HEK293 (cell line): ENCODE data around the gene BYSL.

ENCODE experiments used
- CTCF ChIA-PET: fragments of 350-600 bp; formaldehyde crosslinking; extraction: SDS; loops from one replicate; lab custom pipeline; 2021; ENCODE audit warnings: antibody characterized with exemption; lab: Yijun Ruan, JAX
- POLR2A ChIA-PET: fragments of 300-600 bp; formaldehyde crosslinking; extraction: SDS; loops from one replicate; lab custom pipeline; 2020; ENCODE audit warnings: antibody characterized with exemption, inconsistent platforms; lab: Yijun Ruan, JAX
- H3K27ac ChIP-seq: fragments of 200-500 bp; sonication (Bioruptor generic); 2 replicates; pipeline ENCODE4 v1.5.1; 2014; ENCODE audit warnings: low read depth, low read length, control low read depth, inconsistent platforms; ENCODE audit errors: extremely low read depth
- H3K36me3 ChIP-seq, 2 experiments: fragments of 200-500 bp in 1 of 2; sonication (Bioruptor generic) in 1 of 2; 1 replicate in 1 of 2; 2 replicates in 1 of 2; pipeline ENCODE4 v1.5.1; 2014 to 2017; ENCODE audit warnings: inconsistent platforms in 2 of 2, low read length in 2 of 2; ENCODE audit not compliant: control insufficient read depth in 2 of 2, insufficient read depth in 1 of 2
- H3K4me1 ChIP-seq: fragments of 200-500 bp; sonication (Bioruptor generic); 2 replicates; pipeline ENCODE4 v1.5.1; 2014; ENCODE audit warnings: mild to moderate bottlenecking, low read length, inconsistent platforms; ENCODE audit not compliant: control insufficient read depth, insufficient read depth
- H3K4me3 ChIP-seq: 2 replicates; pipeline ENCODE4 v1.5.1; 2011; ENCODE audit warnings: low read depth, mild to moderate bottlenecking, control low read depth, low read length, moderate library complexity
- H3K9me3 ChIP-seq: fragments of 200-500 bp; sonication (Bioruptor generic); 2 replicates; pipeline ENCODE4 v1.5.1; 2014; ENCODE audit warnings: low read depth, low read length, inconsistent platforms; ENCODE audit not compliant: control insufficient read depth, insufficient read depth
- ELK4 ChIP-seq: IDR thresholded peaks from 2 replicates; pipeline ENCODE4 v1.6.1; 2011; ENCODE audit warnings: mild to moderate bottlenecking, low read depth, low read length, borderline replicate concordance
- FEZF1 ChIP-seq: fragments of 450-650 bp; formaldehyde crosslinking; IDR thresholded peaks from 2 replicates; pipeline ENCODE4 v1.5.1; 2016; ENCODE audit warnings: missing biosample characterization, missing genetic modification characterization
- HOXC10 ChIP-seq: sonication (generic); formaldehyde crosslinking; IDR thresholded peaks from 2 replicates; pipeline ENCODE4 v1.8.1; 2023; ENCODE audit warnings: mild to moderate bottlenecking, missing genetic modification reagents
- KLF10 ChIP-seq: fragments of 450-650 bp; IDR thresholded peaks from 2 replicates; pipeline ENCODE4 v1.5.1; 2018; ENCODE audit warnings: missing biosample characterization, mild to moderate bottlenecking, missing genetic modification characterization
- MYNN ChIP-seq: fragments of 450-650 bp; formaldehyde crosslinking; IDR thresholded peaks from 2 replicates; pipeline ENCODE4 v1.5.1; 2016; ENCODE audit warnings: missing biosample characterization, missing genetic modification characterization, borderline replicate concordance
- PRDM1 ChIP-seq: fragments of 450-650 bp; formaldehyde crosslinking; IDR thresholded peaks from 2 replicates; pipeline ENCODE4; 2016; ENCODE audit warnings: missing biosample characterization, missing genetic modification characterization
- PRDM10 ChIP-seq: fragments of 450-650 bp; formaldehyde crosslinking; IDR thresholded peaks from 2 replicates; pipeline ENCODE4 v1.5.1; 2016; ENCODE audit warnings: missing biosample characterization, missing genetic modification characterization
- REPIN1 ChIP-seq: fragments of 450-650 bp; formaldehyde crosslinking; IDR thresholded peaks from 2 replicates; pipeline ENCODE4 v1.5.1; 2017; ENCODE audit warnings: missing biosample characterization, missing genetic modification characterization, low read depth
- WT1 ChIP-seq: fragments of 450-650 bp; formaldehyde crosslinking; IDR thresholded peaks from 2 replicates; pipeline ENCODE4 v1.5.1; 2016; ENCODE audit warnings: missing biosample characterization, missing genetic modification characterization
- ZNF335 ChIP-seq: fragments of 450-650 bp; formaldehyde crosslinking; conservative IDR thresholded peaks from 2 replicates; pipeline ENCODE4 v1.5.1; 2016; ENCODE audit warnings: missing biosample characterization, missing genetic modification characterization
- ZNF362 ChIP-seq: fragments of 450-650 bp; formaldehyde crosslinking; IDR thresholded peaks from 2 replicates; pipeline ENCODE4 v1.5.1; 2016; ENCODE audit warnings: missing biosample characterization, missing genetic modification characterization
- ZNF391 ChIP-seq: fragments of 450-650 bp; formaldehyde crosslinking; IDR thresholded peaks from 2 replicates; pipeline ENCODE4 v1.5.1; 2016; ENCODE audit warnings: low read depth, missing biosample characterization, missing genetic modification characterization, borderline replicate concordance
- ZNF473 ChIP-seq: fragments of 450-650 bp; formaldehyde crosslinking; IDR thresholded peaks from 2 replicates; pipeline ENCODE4 v1.5.1; 2017; ENCODE audit warnings: missing biosample characterization, missing genetic modification characterization
- ZNF561 ChIP-seq: fragments of 450-650 bp; IDR thresholded peaks from 2 replicates; pipeline ENCODE4 v1.5.1; 2018; ENCODE audit warnings: missing biosample characterization, missing genetic modification characterization, borderline replicate concordance
- ZNF626 ChIP-seq: fragments of 450-650 bp; sonication (Bioruptor Pico); formaldehyde crosslinking; IDR thresholded peaks from 2 replicates; pipeline ENCODE4 v1.5.1; 2018; ENCODE audit warnings: missing biosample characterization, missing genetic modification characterization, inconsistent platforms
- ZNF658 ChIP-seq: fragments of 450-650 bp; formaldehyde crosslinking; IDR thresholded peaks from 2 replicates; pipeline ENCODE4; 2016; ENCODE audit warnings: missing biosample characterization, missing genetic modification characterization
- ZNF785 ChIP-seq: fragments of 450-650 bp; formaldehyde crosslinking; IDR thresholded peaks from 2 replicates; pipeline ENCODE4 v1.5.1; 2016; ENCODE audit warnings: missing biosample characterization, missing genetic modification characterization
- ZSCAN16 ChIP-seq: fragments of 450-650 bp; formaldehyde crosslinking; IDR thresholded peaks from 2 replicates; pipeline ENCODE4 v1.5.1; 2016; ENCODE audit warnings: missing biosample characterization, missing genetic modification characterization
- ZXDB ChIP-seq: fragments of 450-650 bp; formaldehyde crosslinking; IDR thresholded peaks from 2 replicates; pipeline ENCODE4 v1.5.1; 2016; ENCODE audit warnings: missing biosample characterization, missing genetic modification characterization

The BYSL gene

GRCh38 chr6:41895300-41896233 lies 25.7 kb upstream of the BYSL start, which contains the start of gene USP49 (continued):
- TF ChIP-seq HOXC10 (CRISPR knock-in tag) (0 out of 2 replicates have a peak, but pooled peaks have one; percentile 0), MYNN (tag by site-specific recombination) (peak; percentile 93), ZNF473 (no peak), ZXDB (peak; percentile 81)

- Histone ChIP-seq H3K4me3 (no peak overlapping the region; the same call in 1 of the 2 replicates), H3K27ac (no peak overlapping the region)
- CTCF ChIA-PET = interaction anchor here (0.7 to 2.0 kb wide), 4 partner anchors 9 to 148 kb away, joined by 3 to 17 read pairs (median 6); partner anchors contain the start of genes BYSL, MED20 and TOMM6
Measured at GRCh38 chr6:41896281-41896680, 25.0 kb upstream of the BYSL start.

GRCh38 chr6:41900861-41901260 lies 20.4 kb upstream of the BYSL start:
- no peak overlapping the region for H3K27ac ChIP-seq
- H3K4me3 ChIP-seq = no peak overlapping the region
- ChIA-PET POLR2A (interaction anchor here (0.8 kb wide), 1 partner anchor 109 kb away, joined by 3 read pairs; no protein-coding TSS in a partner anchor), CTCF (interaction anchor here (1.6 kb wide), 1 partner anchor 20 kb away, joined by 7 read pairs; the partner anchor contains the start of genes BYSL and MED20)
- H3K4me1 ChIP-seq = peaks cover 3% of the 10 kb centered on the region; the same call in 1 of the 2 replicates
- peaks cover 11 to 22% of the 10 kb centered on the region in 2 experiments; a peak in 2 of 3 replicates for H3K36me3 ChIP-seq
- no peaks in the 10 kb centered on the region for H3K9me3 ChIP-seq
- TF ChIP-seq ZSCAN16 (no peak), ZXDB (no peak), WT1 (tag by site-specific recombination) (no peak), FEZF1 (tag by site-specific recombination) (no peak), ZNF561 (no peak), ZNF626 (no peak), KLF10 (tag by site-specific recombination) (no peak), PRDM1 (tag by site-specific recombination) (no peak), ZNF785 (no peak), ELK4 (no peak), REPIN1 (no peak), ZNF391 (tag by site-specific recombination) (no peak), ZNF473 (no peak)

More at GRCh38 chr6:41896281-41896680, 25.0 kb upstream of the BYSL start:
- POLR2A ChIA-PET = interaction anchor here (1.5 to 2.5 kb wide), 4 partner anchors 9 to 154 kb away, joined by 5 to 16 read pairs (median 10); partner anchors contain the start of genes BYSL, MED20, TAF8 and TOMM6
- TF ChIP-seq ZNF362 (tag by site-specific recombination) (0 out of 2 replicates have a peak, but pooled peaks have one; percentile 24), ZNF658 (no peak), PRDM10 (tag by site-specific recombination) (peak; percentile 47; the same call in 1 of the 2 replicates), ZNF335 (tag by site-specific recombination) (peak; percentile 42)
- Histone ChIP-seq H3K4me1 (peaks cover 9% of the 10 kb centered on the region; the same call in 1 of the 2 replicates), H3K9me3 (no peaks in the 10 kb centered on the region), H3K36me3 (no peaks in the 10 kb centered on the region; a peak in 1 of 3 replicates)
